ENCODE data around the gene PPP1R12B.

- TF ChIP-seq POLR2A (IDR thresholded peaks at IDR 0.05) (no peak), CTCF (IDR thresholded peaks at IDR 0.05) (no peak)
Measured at GRCh38 chr1:202624088-202624780, 275.7 kb downstream of the PPP1R12B start.

All from body of pancreas (tissue), 4 donors.